Naive thymus-derived CD4-positive, alpha-beta T cell (primary cell): Measurements from ENCODE around the gene ITGB7. TPM values are rescaled to one million over a fixed set of nuclear protein-coding genes. Genes with fewer than 3 reads are reported as not detected.
A peak's percentile ranks its signal among the peaks of the same experiment; 100 is the strongest.

Experiments
- ATAC-seq: fragments of 150-1000 bp; cut with Tn5 transposase; 2 replicates; pipeline ENCODE4 v1.10.0; 2021; ENCODE audit warnings: mild to moderate bottlenecking, moderate library complexity
- CTCF ChIA-PET: fragments of 350-600 bp; sonication (Branson Sonifier 250); formaldehyde crosslinking; loops from one replicate; lab custom pipeline; 2021; ENCODE audit warnings: antibody characterized with exemption; lab: Charles Lee
- POLR2A ChIA-PET: fragments of 350-600 bp; sonication (Branson Sonifier 250); formaldehyde crosslinking; loops from one replicate; lab custom pipeline; 2021; ENCODE audit warnings: antibody characterized with exemption, inconsistent platforms; lab: Charles Lee
- DNase-seq, 9 donors: peaks; one replicate each; pipeline versions ENCODE4 v3.0.0 to v3.0.0-alpha.2; 2020 to 2022; ENCODE audit warnings: mixed read lengths in 1 of 9
- H3K27ac ChIP-seq: one replicate; pipeline ENCODE4 v1.7.0; 2013; ENCODE audit warnings: mild to moderate bottlenecking, low read depth, low read length, moderate library complexity
- H3K27me3 ChIP-seq, 2 donors: one replicate each; pipeline ENCODE4 v1.7.0; 2013; ENCODE audit warnings: low read length in 2 of 2, mild to moderate bottlenecking in 2 of 2, moderate library complexity in 2 of 2; ENCODE audit not compliant: control insufficient read depth in 2 of 2, insufficient read depth in 2 of 2
- H3K36me3 ChIP-seq, 3 experiments: 1 replicate in 2 of 3; 2 replicates in 1 of 3; pipeline ENCODE4 v1.7.0; 2013; ENCODE audit warnings: low read length in 3 of 3, mild to moderate bottlenecking in 3 of 3, moderate library complexity in 1 of 3; ENCODE audit not compliant: insufficient read depth in 3 of 3, control insufficient read depth in 2 of 3
- H3K4me1 ChIP-seq, 2 donors: one replicate each; pipeline ENCODE4 v1.7.0; 2013; ENCODE audit warnings: low read length in 2 of 2, mild to moderate bottlenecking in 2 of 2, moderate library complexity in 1 of 2; ENCODE audit not compliant: control insufficient read depth in 2 of 2, insufficient read depth in 2 of 2
- H3K4me3 ChIP-seq: 2 replicates; pipeline ENCODE4 v1.7.0; 2013; ENCODE audit warnings: mild to moderate bottlenecking, low read length
- H3K9me3 ChIP-seq, 3 experiments: 1 replicate in 2 of 3; 2 replicates in 1 of 3; pipeline ENCODE4 v1.7.0; 2013; ENCODE audit warnings: low read length in 3 of 3; ENCODE audit not compliant: control insufficient read depth in 2 of 3
- H3K27ac Mint-ChIP-seq, 9 donors: one replicate each; pipeline ENCODE4 v1.8.0; 2020 to 2022; ENCODE audit warnings: mixed read lengths in 9 of 9, mild to moderate bottlenecking in 8 of 9, moderate library complexity in 5 of 9, inconsistent platforms in 2 of 9
- H3K27me3 Mint-ChIP-seq, 5 donors: one replicate each; pipeline ENCODE4 v1.8.0; 2021 to 2022; ENCODE audit warnings: mixed read lengths in 5 of 5, mild to moderate bottlenecking in 1 of 5
- H3K36me3 Mint-ChIP-seq, 5 donors: one replicate each; pipeline ENCODE4 v1.8.0; 2020 to 2022; ENCODE audit warnings: mixed read lengths in 5 of 5, mild to moderate bottlenecking in 3 of 5, inconsistent platforms in 1 of 5
- H3K4me1 Mint-ChIP-seq, 7 donors: one replicate each; pipeline ENCODE4 v1.8.0; 2020 to 2022; ENCODE audit warnings: mixed read lengths in 7 of 7, mild to moderate bottlenecking in 3 of 7, inconsistent platforms in 1 of 7
- H3K4me3 Mint-ChIP-seq, 10 donors: one replicate each; pipeline ENCODE4 v1.8.0; 2020 to 2022; ENCODE audit warnings: mild to moderate bottlenecking in 10 of 10, mixed read lengths in 10 of 10, moderate library complexity in 6 of 10, inconsistent platforms in 2 of 10
- H3K9me3 Mint-ChIP-seq, 11 donors: one replicate each; pipeline ENCODE4 v1.8.0; 2020 to 2022; ENCODE audit warnings: mixed read lengths in 11 of 11, mild to moderate bottlenecking in 4 of 11, inconsistent platforms in 1 of 11, moderate library complexity in 1 of 11
- intact Hi-C, 2 donors: fragments of 100-400 bp; cut with micrococcal nuclease; formaldehyde crosslinking; loops; one replicate each; pipeline ENCODE4 v1.15.1; 2023
- polyA plus RNA-seq, 2 donors: library from polyadenylated mRNA; unstranded; fragments of 300-500 nt; fragmentation: Illumina TruSeq; gene quantifications; one replicate each; pipeline ENCODE4 v1.2.3, GENCODE V29; 2021
- total RNA-seq, 6 experiments: library from RNA in 5 of 6; stranded (reverse) in 5 of 6; gene quantifications; 1 replicate in 5 of 6; 2 replicates in 1 of 6; pipeline ENCODE4 v1.2.3 and lab custom pipeline; 2021 to 2026

The ITGB7 gene
- total and polyA plus RNA-seq, 7 experiments from 2014 or later = 191 to 760 (median 227) TPM

DNA sequence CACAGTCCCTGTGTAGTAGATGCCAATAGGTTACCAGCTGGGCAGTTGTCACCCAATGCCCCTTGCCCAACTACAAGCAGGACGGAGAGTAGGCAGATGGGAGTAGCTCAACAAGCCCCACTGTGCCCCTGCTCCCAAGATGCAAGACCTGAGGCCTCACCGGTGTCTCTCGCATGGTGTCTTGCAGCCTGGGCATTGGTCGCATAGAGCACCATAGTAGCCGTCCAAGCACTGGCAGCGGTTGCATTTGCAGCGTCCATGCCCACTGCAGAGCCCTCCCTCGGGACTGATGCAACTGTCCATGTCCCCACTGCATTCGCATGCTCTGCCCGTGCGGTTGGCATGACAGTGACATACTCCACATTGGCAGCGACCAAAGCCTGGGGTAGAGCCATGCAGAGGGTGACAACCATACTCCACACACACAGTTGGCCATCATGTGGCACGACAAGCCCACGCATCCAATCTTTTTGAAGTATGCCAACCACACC, 14.5 kb downstream of the ITGB7 start:
- no peak for DNase-seq
- H3K27me3 ChIP-seq = no peaks in the 10 kb centered on the region
- POLR2A ChIA-PET = interaction anchor here (1.4 to 5.5 kb wide), 3 partner anchors 8 to 14 kb away, joined by 3 to 40 read pairs (median 8); partner anchors contain the start of genes CSAD and ZNF740
- CTCF ChIA-PET = interaction anchor here (1.4 to 5.5 kb wide), 3 partner anchors 10 to 126 kb away, joined by 3 to 41 read pairs (median 4); no protein-coding TSS in a partner anchor
- H3K36me3 ChIP-seq = peaks cover 40 to 95% (median 48%) of the 10 kb centered on the region in 3 experiments
- intact Hi-C loops = no loop called here
- no peak overlapping the region for H3K4me3 Mint-ChIP-seq
- no peaks in the 10 kb centered on the region for H3K27me3 Mint-ChIP-seq
- no peak overlapping the region for H3K4me3 ChIP-seq
- no peak for ATAC-seq
- peaks cover 16 to 58% (median 33%) of the 10 kb centered on the region in 7 donors for H3K4me1 Mint-ChIP-seq
- H3K36me3 Mint-ChIP-seq = peaks cover 3 to 53% (median 18%) of the 10 kb centered on the region in 5 donors
- no peak overlapping the region for H3K27ac ChIP-seq
- H3K9me3 ChIP-seq = no peaks in the 10 kb centered on the region
- H3K9me3 Mint-ChIP-seq = peaks cover 0 to 2% (median 0%) of the 10 kb centered on the region in 11 donors
- H3K27ac Mint-ChIP-seq = peak overlapping the region in 3 of 9 donors; percentile 30 to 82 (median 79)
- H3K4me1 ChIP-seq = peaks cover under 1 to 23% of the 10 kb centered on the region in 2 donors

DNA sequence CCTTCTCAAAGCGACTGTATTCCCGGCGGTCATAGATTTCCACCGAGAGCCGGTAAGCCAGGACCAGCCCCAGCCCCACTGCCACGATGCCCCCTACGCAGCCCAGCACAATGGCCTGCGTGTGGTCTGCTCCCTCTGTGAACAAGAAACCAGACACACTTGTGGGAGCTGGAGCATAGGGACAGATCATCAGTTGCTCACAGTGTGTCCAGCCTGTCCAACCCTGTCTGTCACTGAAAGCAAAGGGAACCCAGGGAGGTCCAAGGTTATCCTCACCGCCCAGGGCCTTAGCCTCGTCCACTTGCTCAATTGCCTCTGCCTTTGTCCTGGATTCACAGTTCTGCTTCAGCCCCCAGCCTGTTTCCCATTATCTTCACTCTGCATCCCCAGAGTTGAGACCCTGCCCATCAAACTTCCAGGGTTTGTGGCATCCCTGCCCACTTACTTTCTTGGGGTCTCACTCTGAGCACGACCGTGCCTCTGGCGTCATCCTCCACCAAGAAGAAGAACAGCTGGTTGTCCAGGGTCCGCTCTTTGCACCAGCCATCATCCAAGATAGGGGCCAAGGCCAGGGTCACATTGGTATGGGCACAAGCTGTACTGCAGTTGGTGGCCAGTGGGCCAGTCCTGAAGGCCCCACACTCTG, 15.0 kb downstream of the ITGB7 start:
- intact Hi-C loops = no loop called here
- H3K36me3 ChIP-seq = peaks cover 36 to 95% (median 43%) of the 10 kb centered on the region in 3 experiments
- no peaks in the 10 kb centered on the region for H3K9me3 ChIP-seq
- Mint-ChIP-seq H3K27me3 (no peaks in the 10 kb centered on the region), H3K4me3 (no peak overlapping the region), H3K36me3 (peaks cover 4 to 54% (median 23%) of the 10 kb centered on the region in 5 donors), H3K4me1 (peaks cover 17 to 60% (median 33%) of the 10 kb centered on the region in 7 donors), H3K9me3 (peaks cover 0 to 2% (median 0%) of the 10 kb centered on the region in 11 donors), H3K27ac (peak overlapping the region in 2 of 9 donors; percentile 19 to 82)
- DNase-seq (no peak), ATAC-seq (no peak)
- peaks cover 0 to 17% of the 10 kb centered on the region in 2 donors for H3K4me1 ChIP-seq
- CTCF ChIA-PET = interaction anchor here (0.5 to 5.5 kb wide), 4 partner anchors 9 to 125 kb away, joined by 3 to 41 read pairs (median 4); no protein-coding TSS in a partner anchor
- H3K4me3 ChIP-seq = no peak overlapping the region
- no peaks in the 10 kb centered on the region for H3K27me3 ChIP-seq
- POLR2A ChIA-PET = interaction anchor here (0.9 to 5.5 kb wide), 5 partner anchors 9 to 102 kb away, joined by 3 to 40 read pairs (median 5); partner anchors contain the start of genes CSAD and ZNF740
- H3K27ac ChIP-seq = no peak overlapping the region

DNA sequence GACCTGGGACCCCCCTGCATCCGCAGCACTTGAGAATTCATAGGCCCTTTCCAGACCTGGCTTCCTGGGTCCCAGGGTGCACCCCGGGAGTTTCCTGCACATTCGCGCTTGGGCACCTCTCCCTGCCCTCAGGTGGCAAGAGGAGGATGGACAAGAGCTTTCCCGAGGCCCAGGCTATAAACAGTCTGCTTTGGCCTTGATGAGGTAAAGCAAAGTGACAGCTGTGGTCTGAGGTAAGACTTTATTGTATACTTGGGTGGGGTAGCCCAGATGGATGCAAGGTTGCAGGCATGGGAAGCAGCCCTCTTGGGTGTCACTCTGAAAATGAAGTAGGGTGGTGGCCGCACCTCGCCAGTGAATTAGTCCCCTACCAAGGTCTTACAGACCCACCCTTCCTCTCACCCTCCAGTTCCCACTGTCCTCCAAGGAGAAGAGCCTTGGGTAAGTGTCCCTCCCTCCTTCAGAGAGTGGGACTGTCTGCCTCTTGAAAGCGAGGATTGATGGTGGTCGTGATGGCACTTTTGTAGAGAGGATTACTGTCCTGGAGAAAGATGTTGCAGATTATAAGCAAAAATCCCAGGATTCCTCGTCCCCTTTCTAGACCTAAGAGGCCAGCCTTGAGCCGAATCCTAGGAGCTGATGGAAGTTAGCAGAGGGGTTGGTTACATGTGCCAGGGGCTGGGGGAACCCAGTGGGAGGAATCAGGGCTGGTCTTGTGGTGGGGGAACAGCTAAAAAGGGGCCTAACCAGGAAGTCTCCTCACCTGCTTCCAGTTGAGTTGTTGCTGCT, 15.8 kb downstream of the ITGB7 start:
- Mint-ChIP-seq H3K4me1 (peaks cover 11 to 55% (median 27%) of the 10 kb centered on the region in 7 donors), H3K36me3 (peaks cover 9 to 55% (median 26%) of the 10 kb centered on the region in 5 donors)

DNA sequence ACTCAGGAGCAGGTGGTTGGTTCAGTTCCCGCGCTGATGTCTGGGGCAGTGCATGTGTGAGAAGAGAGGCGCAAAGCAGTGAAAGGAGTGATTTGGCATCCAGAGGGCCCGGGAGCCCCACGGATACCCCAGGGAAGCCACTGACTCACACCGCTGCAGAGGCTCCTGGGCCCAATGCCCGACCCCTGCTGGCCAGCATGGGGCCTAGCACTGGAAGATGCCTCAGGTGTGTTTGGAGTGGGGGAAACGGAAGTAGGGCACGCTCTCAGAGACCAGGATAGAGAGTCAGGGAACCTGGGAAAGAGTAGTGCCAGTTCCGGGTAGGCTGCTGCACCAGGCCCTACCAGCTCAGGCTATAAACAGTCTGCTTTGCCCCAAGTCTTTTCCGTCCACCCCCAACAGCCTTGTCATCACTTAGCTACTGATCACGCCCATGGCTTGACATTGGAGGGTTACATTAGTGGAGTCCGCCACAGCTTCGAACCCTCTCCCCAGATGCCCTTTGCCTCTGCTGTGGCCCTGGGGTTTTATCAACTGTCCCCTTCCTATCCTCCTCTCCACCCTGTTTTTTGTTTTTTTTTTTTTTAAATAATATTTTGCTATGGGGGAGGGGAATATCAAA, 16.8 kb downstream of the ITGB7 start:
- intact Hi-C loops = loop anchor here in 1 of 2 donors (1.0 kb wide), 3 partner anchors 8 to 31 kb away; partner anchors contain the start of genes CSAD and ZNF740
- Mint-ChIP-seq H3K9me3 (no peaks in the 10 kb centered on the region), H3K4me3 (peak overlapping the region in 1 of 10 donors; percentile 25), H3K36me3 (peaks cover 6 to 45% (median 28%) of the 10 kb centered on the region in 5 donors), H3K27ac (peak overlapping the region in 8 of 9 donors; percentile 36 to 89 (median 68)), H3K27me3 (no peaks in the 10 kb centered on the region), H3K4me1 (peaks cover 9 to 55% (median 30%) of the 10 kb centered on the region in 7 donors)
- Histone ChIP-seq H3K4me3 (no peak overlapping the region), H3K27ac (peak overlapping the region; percentile 37), H3K36me3 (peaks cover 22 to 95% (median 38%) of the 10 kb centered on the region in 3 experiments), H3K9me3 (no peaks in the 10 kb centered on the region), H3K27me3 (no peaks in the 10 kb centered on the region), H3K4me1 (peaks cover 0 to 11% of the 10 kb centered on the region in 2 donors)
- ATAC-seq (peak; percentile 85), DNase-seq (peak in 7 of 9 donors; percentile 42 to 57 (median 52))
- ChIA-PET POLR2A (interaction anchor here (0.6 to 12.2 kb wide), 6 partner anchors 9 to 29 kb away, joined by 4 to 217 read pairs (median 6); partner anchors contain the start of genes CSAD and ZNF740), CTCF (interaction anchor here (0.7 to 5.5 kb wide), 4 partner anchors 10 to 111 kb away, joined by 3 to 41 read pairs (median 4); partner anchors contain the start of genes CSAD, SPRYD3 and ZNF740)

More for the DNA sequence above, 15.8 kb downstream of the ITGB7 start:
- Histone ChIP-seq H3K27me3 (no peaks in the 10 kb centered on the region), H3K9me3 (no peaks in the 10 kb centered on the region), H3K4me3 (no peak overlapping the region), H3K4me1 (peaks cover 0 to 10% of the 10 kb centered on the region in 2 donors), H3K27ac (no peak overlapping the region), H3K36me3 (peaks cover 32 to 95% (median 38%) of the 10 kb centered on the region in 3 experiments)
- CTCF ChIA-PET = interaction anchor here (5.5 kb wide), 1 partner anchor 33 kb away, joined by 41 read pairs; no protein-coding TSS in a partner anchor
- H3K27ac Mint-ChIP-seq = peak overlapping the region in 5 of 9 donors; percentile 12 to 84 (median 32)
- intact Hi-C loops = no loop called here
- DNase-seq (no peak), ATAC-seq (no peak)
- no peaks in the 10 kb centered on the region for H3K9me3 Mint-ChIP-seq
- H3K27me3 Mint-ChIP-seq = no peaks in the 10 kb centered on the region
- no peak overlapping the region for H3K4me3 Mint-ChIP-seq
- POLR2A ChIA-PET = interaction anchor here (0.5 to 12.2 kb wide), 7 partner anchors 8 to 120 kb away, joined by 3 to 217 read pairs (median 5); partner anchors contain the start of genes CSAD and ZNF740

DNA sequence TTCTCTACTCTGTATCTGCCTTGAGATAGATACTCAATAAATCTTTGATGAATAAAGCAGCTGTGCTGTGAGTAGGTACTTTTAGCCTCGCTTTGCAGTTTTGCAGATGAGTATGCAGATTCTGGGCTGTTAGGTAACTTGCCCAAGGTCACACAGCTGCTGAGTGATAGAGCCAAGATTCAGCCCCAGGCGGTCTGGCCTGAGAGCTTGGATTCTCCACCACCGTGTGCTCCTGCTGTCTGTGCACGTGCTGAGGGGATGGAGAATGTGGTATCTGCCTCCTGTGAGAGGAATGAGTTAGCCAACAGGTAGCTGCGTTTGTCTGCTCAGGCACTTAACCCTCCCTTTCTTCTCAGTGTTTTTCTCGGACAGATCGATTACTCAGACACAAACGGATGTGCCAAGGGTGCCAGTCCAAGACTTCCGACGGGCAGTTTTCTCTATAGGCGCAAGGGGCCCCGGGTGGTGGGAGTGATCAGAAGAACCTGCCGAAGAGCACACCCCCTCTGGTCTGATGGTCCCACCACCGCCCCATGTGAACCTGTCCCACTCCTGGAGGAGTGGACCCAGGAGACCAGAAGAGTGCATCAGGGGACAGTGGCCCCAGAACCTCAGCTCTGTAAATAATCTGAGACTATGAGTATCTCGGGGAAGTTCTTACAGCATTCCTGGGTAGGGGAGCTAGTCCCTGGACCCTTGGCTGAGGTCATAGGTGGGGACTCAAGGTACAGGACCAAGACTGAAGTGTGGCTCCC, 19.7 kb downstream of the ITGB7 start:
- DNase-seq = no peak
- no peaks in the 10 kb centered on the region for H3K27me3 ChIP-seq
- H3K36me3 ChIP-seq = peaks cover 24 to 92% (median 34%) of the 10 kb centered on the region in 3 experiments
- Mint-ChIP-seq H3K27ac (peak overlapping the region in 5 of 9 donors; percentile 31 to 74 (median 51)), H3K36me3 (peaks cover 12 to 55% (median 37%) of the 10 kb centered on the region in 5 donors), H3K27me3 (no peaks in the 10 kb centered on the region), H3K9me3 (peaks cover 0 to 3% (median 0%) of the 10 kb centered on the region in 11 donors), H3K4me3 (peak overlapping the region in 1 of 10 donors; percentile 25), H3K4me1 (peaks cover 28 to 71% (median 52%) of the 10 kb centered on the region in 7 donors)
- H3K9me3 ChIP-seq = no peaks in the 10 kb centered on the region
- no peak for ATAC-seq
- POLR2A ChIA-PET = interaction anchor here (0.8 to 12.2 kb wide), 8 partner anchors 8 to 136 kb away, joined by 3 to 217 read pairs (median 3); partner anchors contain the start of gene ITGB7
- intact Hi-C loops = no loop called here
- H3K4me3 ChIP-seq = no peak overlapping the region
- no peak overlapping the region for H3K27ac ChIP-seq
- CTCF ChIA-PET = interaction anchor here (0.6 to 2.2 kb wide), 8 partner anchors 8 to 159 kb away, joined by 3 to 10 read pairs (median 4); no protein-coding TSS in a partner anchor
- H3K4me1 ChIP-seq = peaks cover 11 to 35% of the 10 kb centered on the region in 2 donors
